Measurements from ENCODE around the gene BLVRB. TPM values are rescaled to one million over a fixed set of nuclear protein-coding genes. Genes with fewer than 3 reads are reported as not detected.

Gene BLVRB
- total RNA-seq, 4 donors from 2014 or later, result 159 to 223 (median 194) TPM

DNA sequence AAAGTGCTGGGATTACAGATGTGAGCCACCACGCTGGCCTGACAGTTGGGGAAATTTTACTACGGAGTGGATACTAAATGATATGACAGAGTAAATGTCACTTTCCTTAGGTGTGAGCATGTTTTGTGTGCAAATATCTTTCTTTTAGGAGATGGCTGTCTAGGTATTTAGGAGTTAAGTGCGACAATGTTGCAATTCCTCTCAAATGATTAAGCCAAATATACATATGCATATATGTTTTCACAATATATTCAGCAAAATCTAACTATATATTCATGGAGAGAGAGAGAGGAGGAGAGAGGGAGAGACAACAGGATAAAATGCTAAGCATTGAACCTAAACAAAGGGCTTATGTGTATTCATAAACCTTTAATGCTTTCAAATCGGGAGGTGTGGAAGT, 16.0 kb downstream of the BLVRB start:
- intact Hi-C loops (cut with DNase I), result no loop called here
- H3K27me3 ChIP-seq, result no peaks in the 10 kb centered on the region
- H3K4me1 ChIP-seq, result peaks cover 4 to 8% (median 7%) of the 10 kb centered on the region in 4 donors
- no peaks in the 10 kb centered on the region for H3K9me3 ChIP-seq
- DNase-seq (ENCODE audit: extremely low spot score), result no peak
- H3K4me3 ChIP-seq, result no peak overlapping the region
- WGBS, result 95% methylated on average over 4 of the region's 4 CpGs
- H3K36me3 ChIP-seq, result peaks cover 9 to 61% (median 38%) of the 10 kb centered on the region in 4 donors
- TF ChIP-seq CTCF (IDR thresholded peaks at IDR 0.05), result no peak
- no peak for TF ChIP-seq POLR2A (IDR thresholded peaks at IDR 0.05; ENCODE audit: low read depth)
- no peak for TF ChIP-seq POLR2AphosphoS5 (IDR thresholded peaks at IDR 0.05)
- H3K27ac ChIP-seq (replicated peaks in 1 of 4), result no peak overlapping the region

DNA sequence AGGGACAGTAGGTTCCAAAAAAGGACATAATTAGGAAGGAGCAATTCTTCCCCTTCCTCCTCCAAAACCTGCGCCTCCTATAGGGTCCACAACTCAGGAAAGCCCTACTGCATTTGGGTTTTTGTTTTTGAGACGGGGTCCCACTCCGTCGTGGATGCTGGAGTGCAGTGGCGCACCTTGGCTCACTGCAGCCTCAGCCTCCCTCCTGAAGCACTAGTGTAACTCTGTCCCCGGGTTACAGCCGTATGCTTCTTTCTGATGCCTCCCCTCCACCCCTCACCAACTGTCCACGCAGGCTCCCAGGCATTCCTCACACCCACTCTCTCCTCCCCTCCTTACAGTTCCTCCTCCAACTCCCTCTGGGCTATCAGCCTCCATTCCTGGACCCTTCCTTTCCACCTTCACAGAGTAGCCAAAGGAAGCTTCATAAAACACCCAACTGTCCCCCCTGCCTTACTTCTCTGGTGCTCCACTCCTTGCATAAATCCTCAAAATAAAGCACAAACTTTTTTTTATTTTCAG, 19.2 kb downstream of the BLVRB start:
- Histone ChIP-seq H3K36me3 (peaks cover 16 to 58% (median 44%) of the 10 kb centered on the region in 4 donors), H3K9me3 (no peaks in the 10 kb centered on the region), H3K4me1 (peaks cover 19 to 23% (median 22%) of the 10 kb centered on the region in 4 donors), H3K27ac (replicated peaks in 1 of 4) (peak overlapping the region in 1 of 4 donors; percentile 11), H3K4me3 (no peak overlapping the region), H3K27me3 (no peaks in the 10 kb centered on the region)
- 80% methylated on average over 8 of the region's 8 CpGs for WGBS
- intact Hi-C loops (cut with DNase I), result no loop called here
- TF ChIP-seq POLR2A (IDR thresholded peaks at IDR 0.05; ENCODE audit: low read depth) (no peak), POLR2AphosphoS5 (IDR thresholded peaks at IDR 0.05) (no peak), EP300 (IDR thresholded peaks at IDR 0.05) (no peak), CTCF (IDR thresholded peaks at IDR 0.05) (no peak)
- DNase-seq (ENCODE audit: extremely low spot score), result no peak

- Histone ChIP-seq H3K36me3 (peaks cover 17 to 58% (median 44%) of the 10 kb centered on the region in 4 donors), H3K27me3 (no peaks in the 10 kb centered on the region), H3K27ac (replicated peaks in 1 of 4) (peak overlapping the region; percentile 11 to 99 (median 94)), H3K9me3 (no peaks in the 10 kb centered on the region), H3K4me1 (peaks cover 24 to 28% (median 27%) of the 10 kb centered on the region in 4 donors), H3K4me3 (no peak overlapping the region)
- TF ChIP-seq CTCF (IDR thresholded peaks at IDR 0.05) (no peak), EP300 (IDR thresholded peaks at IDR 0.05) (no peak), POLR2AphosphoS5 (IDR thresholded peaks at IDR 0.05) (no peak), POLR2A (IDR thresholded peaks at IDR 0.05; ENCODE audit: low read depth) (no peak)
- WGBS, result 69% methylated on average over 9 of the region's 9 CpGs
- intact Hi-C loops (cut with DNase I), result no loop called here
- DNase-seq (ENCODE audit: extremely low spot score), result no peak
Measured at GRCh38 chr19:40445780-40446262, 19.7 kb downstream of the BLVRB start.

- TF ChIP-seq CTCF (IDR thresholded peaks at IDR 0.05) (peak in 2 of 3 experiments; percentile 50 to 53), EP300 (IDR thresholded peaks at IDR 0.05) (no peak)
- Histone ChIP-seq H3K4me3 (peak overlapping the region; percentile 65 to 100 (median 82)), H3K27ac (replicated peaks in 1 of 4) (peak overlapping the region; percentile 90 to 99 (median 98)), H3K4me1 (peaks cover 26 to 38% (median 37%) of the 10 kb centered on the region in 4 donors), H3K27me3 (no peaks in the 10 kb centered on the region), H3K36me3 (peaks cover 17 to 59% (median 53%) of the 10 kb centered on the region in 4 donors), H3K9me3 (no peaks in the 10 kb centered on the region)
- intact Hi-C loops (cut with DNase I), result loop anchor here (1.0 kb wide), 1 partner anchor 24 kb away; no protein-coding TSS in a partner anchor
- WGBS, result 19% methylated on average over 17 of the region's 18 CpGs
- no peak for DNase-seq (ENCODE audit: extremely low spot score)
Measured at GRCh38 chr19:40444825-40445312, 20.7 kb downstream of the BLVRB start.

Data from esophagus muscularis mucosa (tissue), 4 donors.